GM12891 (cell line): ENCODE results near the gene GAS7.

ENCODE experiments used
- POLR2A ChIP-seq: IDR thresholded peaks from 2 replicates; pipeline ENCODE4 v1.6.1; 2011; ENCODE audit warnings: low read depth, low read length, control low read depth
- POLR2AphosphoS5 ChIP-seq: IDR thresholded peaks from 2 replicates; pipeline ENCODE4 v1.6.1; 2011; ENCODE audit warnings: low read depth, low read length, control low read depth
- POU2F2 ChIP-seq: IDR thresholded peaks from 2 replicates; pipeline ENCODE4 v1.6.1; 2011; ENCODE audit warnings: low read depth, mild to moderate bottlenecking, control low read depth, low read length, moderate library complexity
- SPI1 ChIP-seq: IDR thresholded peaks from 2 replicates; pipeline ENCODE4 v1.6.1; 2011; ENCODE audit warnings: low read depth, low read length, control low read depth
- TAF1 ChIP-seq: IDR thresholded peaks from 2 replicates; pipeline ENCODE4 v1.6.1; 2011; ENCODE audit warnings: low read depth, low read length, control low read depth

DNA sequence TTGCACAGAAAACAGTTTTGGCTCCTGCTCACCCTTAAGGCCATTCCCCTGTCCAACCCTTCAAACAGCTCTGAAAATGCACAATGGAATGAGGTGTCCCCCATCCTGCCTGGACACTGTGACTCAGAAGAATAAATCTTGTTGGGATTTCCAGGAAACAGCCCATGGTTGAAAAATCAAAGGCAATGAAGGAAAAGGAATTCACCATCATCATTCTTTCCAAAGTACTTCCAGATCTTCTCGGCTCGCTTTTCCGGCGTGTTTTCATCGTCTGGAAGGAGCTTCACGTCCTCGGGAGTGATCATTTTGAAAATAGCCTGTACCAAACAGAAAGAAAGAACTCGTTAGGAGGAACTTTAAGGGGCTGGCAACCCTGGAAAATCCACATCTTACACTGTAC lies 297.6 kb downstream of the GAS7 start:
- TF ChIP-seq POLR2AphosphoS5 (no peak), POU2F2 (no peak), POLR2A (no peak), TAF1 (no peak), SPI1 (no peak)
